ENCODE data around the gene TMX4. TPM values are rescaled to one million over a fixed set of nuclear protein-coding genes. Genes with fewer than 3 reads are reported as not detected.

Gene TMX4, protein sequence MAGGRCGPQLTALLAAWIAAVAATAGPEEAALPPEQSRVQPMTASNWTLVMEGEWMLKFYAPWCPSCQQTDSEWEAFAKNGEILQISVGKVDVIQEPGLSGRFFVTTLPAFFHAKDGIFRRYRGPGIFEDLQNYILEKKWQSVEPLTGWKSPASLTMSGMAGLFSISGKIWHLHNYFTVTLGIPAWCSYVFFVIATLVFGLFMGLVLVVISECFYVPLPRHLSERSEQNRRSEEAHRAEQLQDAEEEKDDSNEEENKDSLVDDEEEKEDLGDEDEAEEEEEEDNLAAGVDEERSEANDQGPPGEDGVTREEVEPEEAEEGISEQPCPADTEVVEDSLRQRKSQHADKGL
- 10 to 100 TPM; 16.8 to 17.3 TPM for total RNA-seq
- polyA plus RNA-seq: 10 to 100 TPM; 12.6 to 15.0 TPM

DNA sequence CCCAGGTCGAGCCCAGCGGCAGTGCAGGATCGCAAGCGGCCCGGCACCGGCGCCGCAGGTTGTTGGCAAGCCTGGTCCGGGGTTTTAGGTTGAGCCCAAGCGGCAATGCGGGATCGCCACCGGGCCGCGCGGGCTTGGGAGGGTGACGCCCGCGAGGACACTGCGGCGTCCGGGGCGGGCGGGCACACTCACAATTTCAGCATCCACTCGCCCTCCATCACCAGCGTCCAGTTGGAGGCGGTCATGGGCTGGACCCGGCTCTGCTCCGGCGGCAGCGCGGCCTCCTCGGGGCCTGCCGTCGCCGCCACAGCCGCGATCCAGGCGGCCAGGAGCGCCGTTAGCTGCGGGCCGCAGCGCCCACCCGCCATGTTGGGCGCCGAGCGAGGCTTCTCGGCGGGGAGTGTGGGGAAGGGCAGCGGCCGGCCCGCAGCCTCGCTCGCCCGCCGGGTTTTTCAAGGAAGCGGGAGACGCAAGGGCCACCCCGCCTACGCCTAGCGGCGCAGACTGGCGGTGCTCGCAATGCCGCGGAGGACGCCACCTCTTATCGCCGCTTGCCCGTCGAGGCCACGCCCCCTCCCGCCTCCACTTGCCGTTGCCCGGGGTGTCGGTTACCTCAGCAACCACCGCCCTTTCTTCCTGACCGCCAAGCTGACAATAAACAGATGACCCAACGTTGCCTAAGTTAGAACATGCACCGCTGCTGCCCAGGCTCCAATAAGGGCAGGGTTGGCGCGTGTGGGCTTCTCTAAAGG is at the start of gene TMX4:
TMX4 (minus strand) TSS at position 516 of the 752 bp plus-strand sequence; CDS start at position 368, 148 bp downstream.
- no peaks in the 10 kb centered on the region for H3K9me3 ChIP-seq (ENCODE audit: control insufficient read depth in 4 of 4, low read length in 3 of 4)
- peak; percentile 98 for DNase-seq (ENCODE audit: low spot score)
- H3K4me3 ChIP-seq (ENCODE audit: low read depth in 1 of 3, low read length in 3 of 3): peak within 1 kb of the TSS; percentile 88 to 94 (median 89)
- no peaks in the 10 kb centered on the region for H3K27me3 ChIP-seq (ENCODE audit: control insufficient read depth in 4 of 4, insufficient read depth in 4 of 4, low read length in 3 of 4)
- H3K27ac ChIP-seq (ENCODE audit: low read depth in 1 of 2, low read length in 2 of 2): peak within 1 kb of the TSS; percentile 99 to 100
- H3K4me1 ChIP-seq (ENCODE audit: control insufficient read depth in 4 of 4, insufficient read depth in 4 of 4, low read length in 3 of 4): peaks cover 0 to 14% (median 6%) of the 10 kb centered on the region in 4 donors
- under 1% methylated on average over 83 of the region's 83 CpGs for WGBS
- peak within 1 kb of the TSS; percentile 72 to 77 for H3K9ac ChIP-seq (ENCODE audit: low read depth in 1 of 2, low read length in 2 of 2)
- TF ChIP-seq, protein P1, sequence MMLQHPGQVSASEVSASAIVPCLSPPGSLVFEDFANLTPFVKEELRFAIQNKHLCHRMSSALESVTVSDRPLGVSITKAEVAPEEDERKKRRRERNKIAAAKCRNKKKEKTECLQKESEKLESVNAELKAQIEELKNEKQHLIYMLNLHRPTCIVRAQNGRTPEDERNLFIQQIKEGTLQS (IDR thresholded peaks at IDR 0.05): no peak
- no peak for TF ChIP-seq RAD21 (IDR thresholded peaks at IDR 0.05)
- TF ChIP-seq HNF4A (conservative IDR thresholded peaks at IDR 0.05): peak in 1 of 2 donors; percentile 53
- peak; percentile 88 for TF ChIP-seq YY1 (IDR thresholded peaks at IDR 0.05)
- TF ChIP-seq, protein P2, sequence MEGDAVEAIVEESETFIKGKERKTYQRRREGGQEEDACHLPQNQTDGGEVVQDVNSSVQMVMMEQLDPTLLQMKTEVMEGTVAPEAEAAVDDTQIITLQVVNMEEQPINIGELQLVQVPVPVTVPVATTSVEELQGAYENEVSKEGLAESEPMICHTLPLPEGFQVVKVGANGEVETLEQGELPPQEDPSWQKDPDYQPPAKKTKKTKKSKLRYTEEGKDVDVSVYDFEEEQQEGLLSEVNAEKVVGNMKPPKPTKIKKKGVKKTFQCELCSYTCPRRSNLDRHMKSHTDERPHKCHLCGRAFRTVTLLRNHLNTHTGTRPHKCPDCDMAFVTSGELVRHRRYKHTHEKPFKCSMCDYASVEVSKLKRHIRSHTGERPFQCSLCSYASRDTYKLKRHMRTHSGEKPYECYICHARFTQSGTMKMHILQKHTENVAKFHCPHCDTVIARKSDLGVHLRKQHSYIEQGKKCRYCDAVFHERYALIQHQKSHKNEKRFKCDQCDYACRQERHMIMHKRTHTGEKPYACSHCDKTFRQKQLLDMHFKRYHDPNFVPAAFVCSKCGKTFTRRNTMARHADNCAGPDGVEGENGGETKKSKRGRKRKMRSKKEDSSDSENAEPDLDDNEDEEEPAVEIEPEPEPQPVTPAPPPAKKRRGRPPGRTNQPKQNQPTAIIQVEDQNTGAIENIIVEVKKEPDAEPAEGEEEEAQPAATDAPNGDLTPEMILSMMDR (IDR thresholded peaks at IDR 0.05; ENCODE audit: low read depth, low read length, missing input control): peak; percentile 59
- peak; percentile 46 to 77 for TF ChIP-seq EGR1 (IDR thresholded peaks at IDR 0.05; ENCODE audit: low read depth in 2 of 2)
- TF ChIP-seq SP1 (IDR thresholded peaks at IDR 0.05): peak; percentile 50
- TF ChIP-seq NR2F2 (IDR thresholded peaks at IDR 0.05): no peak
- TF ChIP-seq JUND (IDR thresholded peaks at IDR 0.05): no peak
- TF ChIP-seq, protein P3, sequence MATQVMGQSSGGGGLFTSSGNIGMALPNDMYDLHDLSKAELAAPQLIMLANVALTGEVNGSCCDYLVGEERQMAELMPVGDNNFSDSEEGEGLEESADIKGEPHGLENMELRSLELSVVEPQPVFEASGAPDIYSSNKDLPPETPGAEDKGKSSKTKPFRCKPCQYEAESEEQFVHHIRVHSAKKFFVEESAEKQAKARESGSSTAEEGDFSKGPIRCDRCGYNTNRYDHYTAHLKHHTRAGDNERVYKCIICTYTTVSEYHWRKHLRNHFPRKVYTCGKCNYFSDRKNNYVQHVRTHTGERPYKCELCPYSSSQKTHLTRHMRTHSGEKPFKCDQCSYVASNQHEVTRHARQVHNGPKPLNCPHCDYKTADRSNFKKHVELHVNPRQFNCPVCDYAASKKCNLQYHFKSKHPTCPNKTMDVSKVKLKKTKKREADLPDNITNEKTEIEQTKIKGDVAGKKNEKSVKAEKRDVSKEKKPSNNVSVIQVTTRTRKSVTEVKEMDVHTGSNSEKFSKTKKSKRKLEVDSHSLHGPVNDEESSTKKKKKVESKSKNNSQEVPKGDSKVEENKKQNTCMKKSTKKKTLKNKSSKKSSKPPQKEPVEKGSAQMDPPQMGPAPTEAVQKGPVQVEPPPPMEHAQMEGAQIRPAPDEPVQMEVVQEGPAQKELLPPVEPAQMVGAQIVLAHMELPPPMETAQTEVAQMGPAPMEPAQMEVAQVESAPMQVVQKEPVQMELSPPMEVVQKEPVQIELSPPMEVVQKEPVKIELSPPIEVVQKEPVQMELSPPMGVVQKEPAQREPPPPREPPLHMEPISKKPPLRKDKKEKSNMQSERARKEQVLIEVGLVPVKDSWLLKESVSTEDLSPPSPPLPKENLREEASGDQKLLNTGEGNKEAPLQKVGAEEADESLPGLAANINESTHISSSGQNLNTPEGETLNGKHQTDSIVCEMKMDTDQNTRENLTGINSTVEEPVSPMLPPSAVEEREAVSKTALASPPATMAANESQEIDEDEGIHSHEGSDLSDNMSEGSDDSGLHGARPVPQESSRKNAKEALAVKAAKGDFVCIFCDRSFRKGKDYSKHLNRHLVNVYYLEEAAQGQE (IDR thresholded peaks at IDR 0.05): peak; percentile 82
- TF ChIP-seq, protein P4, sequence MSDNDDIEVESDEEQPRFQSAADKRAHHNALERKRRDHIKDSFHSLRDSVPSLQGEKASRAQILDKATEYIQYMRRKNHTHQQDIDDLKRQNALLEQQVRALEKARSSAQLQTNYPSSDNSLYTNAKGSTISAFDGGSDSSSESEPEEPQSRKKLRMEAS (IDR thresholded peaks at IDR 0.05): peak; percentile 79
- TF ChIP-seq FOXA2 (IDR thresholded peaks at IDR 0.05): peak; percentile 45
- TF ChIP-seq HNF4G (IDR thresholded peaks at IDR 0.05): no peak
- TF ChIP-seq, protein P5, sequence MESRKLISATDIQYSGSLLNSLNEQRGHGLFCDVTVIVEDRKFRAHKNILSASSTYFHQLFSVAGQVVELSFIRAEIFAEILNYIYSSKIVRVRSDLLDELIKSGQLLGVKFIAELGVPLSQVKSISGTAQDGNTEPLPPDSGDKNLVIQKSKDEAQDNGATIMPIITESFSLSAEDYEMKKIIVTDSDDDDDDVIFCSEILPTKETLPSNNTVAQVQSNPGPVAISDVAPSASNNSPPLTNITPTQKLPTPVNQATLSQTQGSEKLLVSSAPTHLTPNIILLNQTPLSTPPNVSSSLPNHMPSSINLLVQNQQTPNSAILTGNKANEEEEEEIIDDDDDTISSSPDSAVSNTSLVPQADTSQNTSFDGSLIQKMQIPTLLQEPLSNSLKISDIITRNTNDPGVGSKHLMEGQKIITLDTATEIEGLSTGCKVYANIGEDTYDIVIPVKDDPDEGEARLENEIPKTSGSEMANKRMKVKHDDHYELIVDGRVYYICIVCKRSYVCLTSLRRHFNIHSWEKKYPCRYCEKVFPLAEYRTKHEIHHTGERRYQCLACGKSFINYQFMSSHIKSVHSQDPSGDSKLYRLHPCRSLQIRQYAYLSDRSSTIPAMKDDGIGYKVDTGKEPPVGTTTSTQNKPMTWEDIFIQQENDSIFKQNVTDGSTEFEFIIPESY (IDR thresholded peaks at IDR 0.05): peak; percentile 4
- peak; percentile 37 to 80 for TF ChIP-seq RXRA (IDR thresholded peaks at IDR 0.05)
- no peaks in the 10 kb centered on the region for H3K36me3 ChIP-seq (ENCODE audit: control insufficient read depth in 4 of 4, insufficient read depth in 3 of 4, low read depth in 1 of 4, low read length in 3 of 4)
